HG03097 (cell line): Measurements from ENCODE around the gene RFTN1.

ENCODE experiments used
- ATAC-seq: cut with Tn5 transposase; IDR thresholded peaks from one replicate; pipeline ENCODE4 v1.9.1; 2021; ENCODE audit not compliant: unreplicated experiment, low FRiP score

RFTN1 gene

GRCh38 chr3:16413321-16413720 is 100.2 kb downstream of the RFTN1 start:
- no peak for ATAC-seq

- ATAC-seq = no peak
These were observed 101.2 kb downstream of the RFTN1 start for GRCh38 chr3:16412192-16412800.

- ATAC-seq = no peak
These were observed 102.1 kb downstream of the RFTN1 start for GRCh38 chr3:16411441-16411840.

- no peak for ATAC-seq
These were observed 102.8 kb downstream of the RFTN1 start for GRCh38 chr3:16410659-16411058.

- ATAC-seq = no peak
These were observed 104.5 kb downstream of the RFTN1 start for GRCh38 chr3:16409032-16409431.

- ATAC-seq = no peak
These were observed 106.1 kb downstream of the RFTN1 start for GRCh38 chr3:16407366-16407765.

GRCh38 chr3:16406579-16406978 is 106.9 kb downstream of the RFTN1 start:
- ATAC-seq = no peak

- ATAC-seq = no peak
These were observed 107.3 kb downstream of the RFTN1 start for GRCh38 chr3:16406166-16406565.

GRCh38 chr3:16404349-16404895 is 109.1 kb downstream of the RFTN1 start:
- no peak for ATAC-seq

GRCh38 chr3:16402451-16402850 is 111.0 kb downstream of the RFTN1 start:
- no peak for ATAC-seq

GRCh38 chr3:16401273-16401672 is 112.2 kb downstream of the RFTN1 start:
- ATAC-seq = no peak

- no peak for ATAC-seq
These were observed 113.2 kb downstream of the RFTN1 start for GRCh38 chr3:16400106-16400931.

- ATAC-seq = no peak
These were observed 114.0 kb downstream of the RFTN1 start for GRCh38 chr3:16399473-16399872.

- ATAC-seq = no peak
These were observed 114.9 kb downstream of the RFTN1 start for GRCh38 chr3:16398648-16399047.

GRCh38 chr3:16396202-16396601 is 117.3 kb downstream of the RFTN1 start:
- ATAC-seq = no peak

- ATAC-seq = no peak
These were observed 118.3 kb downstream of the RFTN1 start for GRCh38 chr3:16395212-16395611.

GRCh38 chr3:16394639-16395038 is 118.9 kb downstream of the RFTN1 start:
- no peak for ATAC-seq

- ATAC-seq = no peak
These were observed 120.8 kb downstream of the RFTN1 start for GRCh38 chr3:16392717-16393116.

- ATAC-seq = no peak
These were observed 121.4 kb downstream of the RFTN1 start for GRCh38 chr3:16392065-16392464.

- no peak for ATAC-seq
These were observed 122.9 kb downstream of the RFTN1 start for GRCh38 chr3:16390581-16390980.

GRCh38 chr3:16388850-16389441 is 124.6 kb downstream of the RFTN1 start:
- no peak for ATAC-seq

- ATAC-seq = no peak
These were observed 126.9 kb downstream of the RFTN1 start for GRCh38 chr3:16386561-16386960.
